Measurements from ENCODE around the gene KRT76.
"Not testable (repeated sequence)": the region's sequence is repeated elsewhere in the genome, so short reads cannot be mapped to it uniquely, and the experiment has no call there.

Gene KRT76

DNA sequence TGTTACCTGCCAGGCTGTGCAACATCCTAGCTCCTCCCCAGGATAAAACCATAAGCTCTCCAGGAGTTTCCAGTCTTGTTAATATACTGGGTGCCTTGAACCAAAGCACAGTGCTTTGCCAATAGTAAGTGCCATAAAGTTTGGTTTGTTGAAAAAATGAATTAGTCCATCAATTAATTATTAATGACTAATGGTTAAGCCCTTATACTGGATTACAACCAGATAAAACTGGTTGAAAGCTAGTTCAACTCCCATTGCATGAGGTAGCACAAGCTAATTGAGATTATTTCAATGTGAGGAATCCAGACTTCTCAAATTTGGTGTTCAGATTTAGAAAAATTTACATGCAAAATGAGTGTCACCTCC, 20.4 kb upstream of the KRT76 start:
- DNase-seq (ENCODE audit: low read depth): no peak

DNA sequence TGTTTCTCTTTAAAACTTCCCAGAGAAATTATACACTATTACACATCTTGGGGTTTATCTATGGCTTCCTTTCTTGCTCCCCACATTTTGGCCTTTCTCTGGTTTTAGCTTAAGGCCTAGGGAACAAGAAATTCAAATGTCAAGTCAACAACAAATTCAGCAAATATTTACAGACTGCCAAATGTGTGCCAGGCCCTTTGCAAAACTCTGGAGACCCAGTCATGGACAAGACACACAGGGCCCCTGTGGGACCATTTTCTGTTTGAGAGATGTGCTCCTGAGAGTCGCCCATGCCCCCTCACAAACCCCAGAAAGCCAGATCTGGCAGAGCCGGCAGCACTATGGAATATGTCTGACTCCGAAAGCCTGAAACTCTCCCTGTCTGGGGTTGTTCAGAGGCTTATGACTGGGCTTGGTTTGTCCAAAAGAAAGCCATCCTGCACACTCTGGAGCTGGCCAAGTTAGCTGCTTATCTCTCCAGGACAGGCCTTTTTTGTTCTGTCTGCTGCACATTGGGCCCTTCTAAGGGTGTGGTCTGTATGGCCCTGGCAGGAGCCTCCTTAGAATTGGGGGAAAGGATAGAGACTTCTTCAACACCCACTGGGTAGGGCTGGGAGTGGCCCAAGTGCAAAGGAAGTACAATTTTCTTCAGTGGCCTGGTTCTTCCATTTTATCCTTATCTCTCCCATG, 19.8 kb upstream of the KRT76 start:
- no peak for DNase-seq (ENCODE audit: low read depth)

DNA sequence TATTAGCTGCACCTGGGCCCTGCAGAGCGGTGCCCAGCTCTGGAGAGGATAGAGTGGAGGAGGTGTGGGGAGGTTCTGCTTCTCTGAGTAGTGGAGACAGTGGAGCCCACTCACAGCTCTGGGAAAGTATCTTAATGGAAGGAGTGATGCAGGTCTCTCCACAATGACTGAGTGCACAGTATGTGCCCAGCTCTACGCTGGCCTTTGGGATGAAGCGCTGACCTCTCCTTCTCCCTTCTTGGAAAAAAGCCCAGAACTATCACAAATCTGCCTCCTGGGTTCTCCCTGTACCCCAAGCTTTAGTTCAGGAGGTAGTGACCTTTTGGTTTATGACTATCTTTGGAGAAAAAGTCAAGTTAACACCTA, 19.3 kb upstream of the KRT76 start:
- no peak for DNase-seq (ENCODE audit: low read depth)

DNA sequence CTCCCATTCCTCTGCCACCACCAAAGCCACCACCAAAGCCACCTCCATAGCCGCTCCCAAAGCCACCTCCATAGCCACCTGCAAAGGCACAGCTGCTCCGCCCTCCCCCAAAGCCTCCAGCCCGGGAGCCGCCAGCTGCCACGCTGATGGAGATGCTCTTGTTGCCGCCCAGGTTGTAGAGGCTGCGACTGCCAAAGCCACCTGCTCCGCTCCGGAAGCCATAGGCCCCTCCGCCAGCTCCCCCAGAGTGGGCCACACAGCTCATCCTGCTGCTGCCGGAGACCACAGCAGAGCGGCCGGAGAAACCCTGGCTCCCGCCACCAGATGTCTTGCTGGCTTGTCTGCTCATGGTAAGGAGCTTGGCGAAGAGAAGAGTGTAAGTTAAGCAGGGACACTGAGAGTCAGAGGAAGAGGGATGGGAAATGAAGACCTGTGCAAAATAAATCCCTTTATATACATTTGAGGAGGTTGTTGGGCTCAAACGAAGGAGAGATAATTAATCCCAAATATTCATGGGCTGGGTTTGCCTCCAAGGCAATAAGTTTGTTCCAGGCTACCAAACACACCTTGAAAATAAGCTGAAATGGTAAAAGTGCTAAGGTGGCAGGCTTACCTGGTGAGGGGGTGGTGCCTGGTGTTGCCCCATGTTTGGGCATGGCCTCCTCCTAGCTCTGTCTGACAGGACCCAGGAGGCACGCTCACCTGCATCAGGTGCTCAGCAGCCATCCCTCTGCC, 18.7 kb upstream of the KRT76 start, which contains the start of gene KRT3:
TSS of gene KRT3 (minus strand) at position 424 of the 735 bp plus-strand sequence. CDS start at position 349, 75 bp downstream.
- no peak for DNase-seq (ENCODE audit: low read depth)

DNA sequence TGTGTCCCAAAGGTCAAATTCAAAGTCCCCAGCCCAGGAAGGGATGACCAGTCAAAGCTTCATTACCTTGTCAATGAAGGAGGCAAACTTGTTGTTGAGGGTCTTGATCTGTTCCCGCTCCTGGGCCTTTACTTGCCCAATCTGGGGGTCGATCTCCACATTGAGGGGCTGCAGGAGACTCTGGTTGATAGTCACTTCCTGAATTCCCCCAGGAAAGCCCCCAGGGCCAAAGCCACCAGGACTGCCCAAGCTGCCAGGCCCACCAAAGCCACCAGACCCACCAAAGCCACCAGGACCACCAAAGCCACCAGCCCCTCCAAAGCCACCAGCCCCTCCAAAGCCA, 18.2 kb upstream of the KRT76 start:
- DNase-seq (ENCODE audit: low read depth): not testable (repeated sequence)

GRCh38 chr12:52794479-52795331, 17.6 kb upstream of the KRT76 start:
- DNase-seq (ENCODE audit: low read depth): no peak

- DNase-seq (ENCODE audit: low read depth): no peak
Observed at GRCh38 chr12:52792185-52793029, 15.3 kb upstream of the KRT76 start.

- no peak for DNase-seq (ENCODE audit: low read depth)
Observed at GRCh38 chr12:52791271-52792184, 14.4 kb upstream of the KRT76 start.

- no peak for DNase-seq (ENCODE audit: low read depth)
Observed at GRCh38 chr12:52790427-52791270, 13.5 kb upstream of the KRT76 start.

DNA sequence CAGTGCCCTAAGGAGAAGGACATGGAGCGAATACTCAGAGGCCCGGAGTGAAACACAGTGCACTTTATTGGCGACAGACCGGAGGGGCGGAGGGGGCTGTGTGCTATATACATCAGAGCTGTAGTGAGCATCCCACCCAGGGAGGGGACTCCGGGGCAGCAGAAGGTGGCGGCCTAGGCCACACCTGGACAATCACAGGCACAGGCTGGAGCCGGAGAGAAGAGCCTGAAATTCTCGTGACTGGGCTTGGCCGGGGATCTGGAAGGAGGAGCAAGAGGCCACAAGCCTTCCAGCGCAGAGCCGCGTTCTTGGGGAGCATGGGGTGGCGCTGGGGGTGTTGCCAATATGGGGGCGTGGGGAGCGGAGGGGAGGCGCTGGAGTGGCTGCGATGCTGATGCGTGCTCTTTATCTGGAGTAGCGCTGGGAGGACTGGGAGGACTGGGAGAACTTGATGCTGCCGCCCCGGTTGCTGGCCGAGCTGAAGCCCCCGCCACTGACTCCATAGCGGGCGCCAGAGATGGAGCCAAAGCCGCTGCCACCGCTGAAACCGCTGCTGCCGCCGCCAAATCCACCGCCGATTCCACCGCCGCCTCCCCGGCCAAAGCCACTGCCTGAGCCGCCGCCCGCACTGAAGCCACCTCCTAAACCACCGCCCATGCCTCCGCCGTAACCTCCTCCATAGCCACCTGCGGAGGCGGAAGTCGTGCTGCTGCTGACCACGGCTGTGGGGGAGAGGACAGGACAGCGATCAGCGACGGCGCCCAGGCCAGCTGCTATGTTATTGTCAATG, 12.7 kb upstream of the KRT76 start:
- DNase-seq (ENCODE audit: low read depth): no peak

- no peak for DNase-seq (ENCODE audit: low read depth)
Observed at GRCh38 chr12:52788876-52789636, 11.9 kb upstream of the KRT76 start.

GRCh38 chr12:52788192-52788875, 11.2 kb upstream of the KRT76 start:
- no peak for DNase-seq (ENCODE audit: low read depth)

DNA sequence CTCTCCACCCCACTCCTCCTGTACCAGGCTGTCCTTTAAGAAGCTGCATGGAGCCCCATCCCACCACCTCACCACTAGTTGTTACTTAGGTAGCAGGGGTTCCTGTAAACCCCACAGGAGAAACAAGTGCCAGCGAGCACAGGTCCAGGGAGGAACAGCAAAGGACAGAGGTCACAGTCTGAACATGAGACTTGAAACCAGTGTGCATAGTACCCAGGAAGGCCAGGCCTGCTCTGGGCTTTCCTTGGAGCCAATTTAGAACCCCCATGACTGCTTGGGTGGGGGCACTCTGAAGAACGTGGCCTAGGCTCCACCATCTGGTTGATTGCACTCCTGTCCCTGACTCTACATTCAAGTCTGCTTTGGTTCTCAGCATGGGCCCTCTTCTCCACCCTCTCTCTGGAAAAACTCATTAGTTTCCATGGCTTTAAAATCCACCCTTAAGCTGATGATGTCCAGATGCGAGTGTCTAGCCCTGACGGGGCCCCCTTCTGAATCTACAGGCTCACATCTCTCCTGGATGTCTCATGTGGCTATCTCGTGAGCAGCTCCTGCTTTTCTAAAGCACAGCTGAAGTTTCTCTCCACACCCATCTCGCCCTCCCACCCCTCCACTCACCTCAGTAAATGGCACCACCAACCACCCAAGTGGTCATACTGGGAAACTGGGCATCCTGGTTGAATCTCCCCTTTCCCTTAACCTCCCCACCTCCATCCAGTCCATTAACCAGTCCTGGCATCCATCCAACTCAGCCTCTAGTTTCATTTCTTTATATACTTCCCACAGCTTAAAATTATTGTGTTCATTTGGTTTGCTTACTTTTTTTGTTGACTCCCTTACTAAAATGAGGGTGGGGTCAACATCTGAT, 10.4 kb upstream of the KRT76 start:
- DNase-seq (ENCODE audit: low read depth): no peak

GRCh38 chr12:52784909-52785308, 7.8 kb upstream of the KRT76 start:
- DNase-seq (ENCODE audit: low read depth): no peak

GRCh38 chr12:52783563-52784316, 6.6 kb upstream of the KRT76 start:
- no peak for DNase-seq (ENCODE audit: low read depth)

GRCh38 chr12:52782502-52782901, 5.4 kb upstream of the KRT76 start:
- no peak for DNase-seq (ENCODE audit: low read depth)

Measured in iris pigment epithelial cell (primary cell).